Measurements from ENCODE around the gene PLXNA4. TPM values are rescaled to one million over a fixed set of nuclear protein-coding genes. Genes with fewer than 3 reads are reported as not detected.

PLXNA4 gene
- total RNA-seq, 1 donor = 2.6 TPM

- no peaks in the 10 kb centered on the region for H3K27me3 ChIP-seq (ENCODE audit: insufficient read depth, low read length)
- H3K4me1 ChIP-seq (ENCODE audit: insufficient read depth, low read length) = peaks cover 73% of the 10 kb centered on the region
- H3K9me3 ChIP-seq (ENCODE audit: low read depth, low read length) = no peaks in the 10 kb centered on the region
- no peak overlapping the region for H3K4me3 ChIP-seq (ENCODE audit: low read length)
Observed at GRCh38 chr7:132433301-132433700, 143.0 kb downstream of the PLXNA4 start.

- Histone ChIP-seq H3K9me3 (ENCODE audit: low read depth, low read length) (no peaks in the 10 kb centered on the region), H3K4me1 (ENCODE audit: insufficient read depth, low read length) (peaks cover 55% of the 10 kb centered on the region), H3K4me3 (ENCODE audit: low read length) (no peak overlapping the region), H3K27me3 (ENCODE audit: insufficient read depth, low read length) (no peaks in the 10 kb centered on the region)
Observed at GRCh38 chr7:132430861-132431822, 145.1 kb downstream of the PLXNA4 start.

GRCh38 chr7:132430041-132430855, 146.0 kb downstream of the PLXNA4 start:
- peaks cover 47% of the 10 kb centered on the region for H3K4me1 ChIP-seq (ENCODE audit: insufficient read depth, low read length)
- H3K27me3 ChIP-seq (ENCODE audit: insufficient read depth, low read length) = no peaks in the 10 kb centered on the region

GRCh38 chr7:132429181-132429580, 147.1 kb downstream of the PLXNA4 start:
- Histone ChIP-seq H3K4me1 (ENCODE audit: insufficient read depth, low read length) (peaks cover 37% of the 10 kb centered on the region), H3K4me3 (ENCODE audit: low read length) (no peak overlapping the region), H3K27me3 (ENCODE audit: insufficient read depth, low read length) (no peaks in the 10 kb centered on the region), H3K9me3 (ENCODE audit: low read depth, low read length) (no peaks in the 10 kb centered on the region)

More at GRCh38 chr7:132430041-132430855, 146.0 kb downstream of the PLXNA4 start:
- H3K4me3 ChIP-seq (ENCODE audit: low read length) = no peak overlapping the region
- no peaks in the 10 kb centered on the region for H3K9me3 ChIP-seq (ENCODE audit: low read depth, low read length)

GRCh38 chr7:132428247-132428919, 147.9 kb downstream of the PLXNA4 start:
- no peaks in the 10 kb centered on the region for H3K27me3 ChIP-seq (ENCODE audit: insufficient read depth, low read length)
- no peaks in the 10 kb centered on the region for H3K9me3 ChIP-seq (ENCODE audit: low read depth, low read length)
- H3K4me1 ChIP-seq (ENCODE audit: insufficient read depth, low read length) = peaks cover 29% of the 10 kb centered on the region
- no peak overlapping the region for H3K4me3 ChIP-seq (ENCODE audit: low read length)

- Histone ChIP-seq H3K4me3 (ENCODE audit: low read length) (no peak overlapping the region), H3K9me3 (ENCODE audit: low read depth, low read length) (no peaks in the 10 kb centered on the region), H3K4me1 (ENCODE audit: insufficient read depth, low read length) (peaks cover 4% of the 10 kb centered on the region), H3K27me3 (ENCODE audit: insufficient read depth, low read length) (no peaks in the 10 kb centered on the region)
Observed at GRCh38 chr7:132425942-132426341, 150.3 kb downstream of the PLXNA4 start.

GRCh38 chr7:132424821-132425724, 151.2 kb downstream of the PLXNA4 start:
- Histone ChIP-seq H3K4me1 (ENCODE audit: insufficient read depth, low read length) (no peaks in the 10 kb centered on the region), H3K4me3 (ENCODE audit: low read length) (no peak overlapping the region), H3K9me3 (ENCODE audit: low read depth, low read length) (no peaks in the 10 kb centered on the region), H3K27me3 (ENCODE audit: insufficient read depth, low read length) (no peaks in the 10 kb centered on the region)

GRCh38 chr7:132424277-132424676, 152.0 kb downstream of the PLXNA4 start:
- H3K4me3 ChIP-seq (ENCODE audit: low read length) = no peak overlapping the region
- H3K4me1 ChIP-seq (ENCODE audit: insufficient read depth, low read length) = no peaks in the 10 kb centered on the region
- H3K9me3 ChIP-seq (ENCODE audit: low read depth, low read length) = no peaks in the 10 kb centered on the region
- no peaks in the 10 kb centered on the region for H3K27me3 ChIP-seq (ENCODE audit: insufficient read depth, low read length)

- Histone ChIP-seq H3K27me3 (ENCODE audit: insufficient read depth, low read length) (no peaks in the 10 kb centered on the region), H3K4me1 (ENCODE audit: insufficient read depth, low read length) (no peaks in the 10 kb centered on the region), H3K4me3 (ENCODE audit: low read length) (no peak overlapping the region), H3K9me3 (ENCODE audit: low read depth, low read length) (no peaks in the 10 kb centered on the region)
Observed at GRCh38 chr7:132423594-132424200, 152.6 kb downstream of the PLXNA4 start.

- Histone ChIP-seq H3K9me3 (ENCODE audit: low read depth, low read length) (no peaks in the 10 kb centered on the region), H3K27me3 (ENCODE audit: insufficient read depth, low read length) (no peaks in the 10 kb centered on the region), H3K4me3 (ENCODE audit: low read length) (no peak overlapping the region), H3K4me1 (ENCODE audit: insufficient read depth, low read length) (no peaks in the 10 kb centered on the region)
Observed at GRCh38 chr7:132422502-132423111, 153.7 kb downstream of the PLXNA4 start.

GRCh38 chr7:132420527-132420926, 155.7 kb downstream of the PLXNA4 start:
- no peaks in the 10 kb centered on the region for H3K9me3 ChIP-seq (ENCODE audit: low read depth, low read length)
- no peak overlapping the region for H3K4me3 ChIP-seq (ENCODE audit: low read length)
- H3K4me1 ChIP-seq (ENCODE audit: insufficient read depth, low read length) = no peaks in the 10 kb centered on the region
- no peaks in the 10 kb centered on the region for H3K27me3 ChIP-seq (ENCODE audit: insufficient read depth, low read length)

GRCh38 chr7:132419542-132419941, 156.7 kb downstream of the PLXNA4 start:
- Histone ChIP-seq H3K4me1 (ENCODE audit: insufficient read depth, low read length) (no peaks in the 10 kb centered on the region), H3K27me3 (ENCODE audit: insufficient read depth, low read length) (no peaks in the 10 kb centered on the region), H3K4me3 (ENCODE audit: low read length) (no peak overlapping the region), H3K9me3 (ENCODE audit: low read depth, low read length) (no peaks in the 10 kb centered on the region)

- Histone ChIP-seq H3K4me3 (ENCODE audit: low read length) (no peak overlapping the region), H3K27me3 (ENCODE audit: insufficient read depth, low read length) (no peaks in the 10 kb centered on the region), H3K4me1 (ENCODE audit: insufficient read depth, low read length) (no peaks in the 10 kb centered on the region), H3K9me3 (ENCODE audit: low read depth, low read length) (no peaks in the 10 kb centered on the region)
Observed at GRCh38 chr7:132418840-132419239, 157.4 kb downstream of the PLXNA4 start.
